ENCODE results near the gene STK33.
"Not testable (repeated sequence)": the region's sequence is repeated elsewhere in the genome, so short reads cannot be mapped to it uniquely, and the experiment has no call there.

STK33 gene

DNA sequence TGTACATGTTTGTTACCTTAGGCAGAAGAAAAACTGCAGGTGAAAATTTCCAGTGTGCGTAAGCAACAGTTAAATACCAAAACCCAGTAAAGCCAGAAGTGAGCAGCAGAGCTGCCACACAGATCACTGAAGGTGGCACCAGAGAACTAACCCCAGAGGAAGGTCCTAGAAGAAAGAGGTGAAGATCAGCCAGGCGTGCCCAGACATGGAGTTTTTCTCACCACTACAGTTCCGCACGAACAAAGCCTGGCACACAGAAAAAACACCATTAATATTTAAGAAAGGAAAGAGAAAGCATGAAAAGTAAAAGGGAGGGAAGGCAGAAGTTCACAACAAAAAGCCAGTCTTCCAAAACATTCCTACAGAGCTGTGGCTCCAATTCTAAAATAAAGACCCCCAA is 60.7 kb downstream of the STK33 start:
- DNase-seq: no peak

DNA sequence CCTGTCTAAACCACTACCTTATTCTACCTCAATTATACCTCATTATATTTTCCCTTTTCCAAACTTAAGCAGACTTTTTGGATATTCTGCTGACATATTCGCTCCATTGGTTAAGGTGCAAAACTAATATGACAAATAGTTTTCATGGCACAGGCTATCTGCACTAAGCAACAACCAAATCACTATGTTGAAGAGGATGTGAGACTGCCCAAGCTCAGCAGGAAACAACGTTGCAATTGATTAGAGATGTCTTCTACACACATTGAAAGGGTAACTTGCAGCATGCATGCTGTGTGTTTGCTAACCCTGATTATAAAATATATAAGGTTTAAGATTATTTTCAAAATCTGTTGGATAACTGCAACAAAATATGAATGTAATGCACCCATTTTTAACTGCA is 61.6 kb downstream of the STK33 start:
- no peak for DNase-seq

DNA sequence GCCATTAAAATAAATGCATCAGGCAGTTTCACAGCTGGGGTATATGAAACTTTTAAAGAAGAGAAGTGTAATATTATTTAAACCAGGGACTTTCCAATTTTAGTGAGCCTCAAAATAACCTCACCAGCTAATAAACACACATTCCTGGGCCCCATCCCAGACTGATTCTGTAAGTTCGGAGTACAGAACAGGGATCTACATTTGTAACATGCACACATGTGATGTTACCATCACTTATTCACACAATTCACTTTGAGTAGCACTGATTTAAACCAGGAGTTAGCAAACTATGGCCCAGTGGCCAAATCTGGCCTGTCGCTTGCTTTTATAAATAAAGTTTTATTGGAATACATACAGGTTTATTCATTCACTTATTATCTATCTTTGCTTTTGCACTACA is 62.0 kb downstream of the STK33 start:
- DNase-seq: no peak

DNA sequence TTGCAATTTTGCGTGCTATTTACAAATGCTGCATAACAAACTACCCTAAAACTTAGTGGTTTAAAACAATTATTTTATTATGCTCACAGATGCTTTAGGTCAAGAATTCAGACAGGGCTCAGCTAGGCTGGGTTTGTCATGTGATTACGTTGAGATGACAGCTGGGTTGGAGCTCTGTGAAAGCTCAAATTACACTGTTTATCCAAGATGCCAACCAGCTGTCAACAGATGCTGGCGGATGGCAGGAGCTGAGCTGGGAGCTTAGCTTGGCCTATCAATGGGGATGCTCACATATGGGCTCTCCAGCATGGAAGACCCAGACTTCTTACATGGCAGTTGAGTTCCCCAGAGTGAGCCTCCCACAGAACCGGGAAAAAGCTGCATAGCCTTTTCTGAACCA is 62.7 kb downstream of the STK33 start:
- DNase-seq: no peak

DNA sequence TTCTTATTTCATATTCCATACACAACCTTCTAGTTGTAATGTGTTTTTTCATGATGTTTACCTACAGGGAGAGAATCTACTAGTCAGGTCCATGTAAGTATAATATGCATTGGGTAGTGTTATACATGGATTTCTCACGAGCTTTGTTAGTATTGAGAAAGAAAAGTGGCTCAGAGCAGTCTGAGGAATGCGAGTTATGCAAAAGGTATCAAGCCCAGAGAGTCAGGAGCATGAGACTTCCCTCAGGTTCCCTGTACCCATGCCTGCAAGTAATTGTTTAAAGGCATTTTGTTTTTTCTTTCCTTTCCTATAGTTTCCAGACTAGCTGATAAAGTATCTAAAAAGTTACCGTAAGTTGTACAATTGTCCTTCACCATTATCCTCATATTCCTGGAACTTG is 66.1 kb downstream of the STK33 start:
- no peak for DNase-seq

DNA sequence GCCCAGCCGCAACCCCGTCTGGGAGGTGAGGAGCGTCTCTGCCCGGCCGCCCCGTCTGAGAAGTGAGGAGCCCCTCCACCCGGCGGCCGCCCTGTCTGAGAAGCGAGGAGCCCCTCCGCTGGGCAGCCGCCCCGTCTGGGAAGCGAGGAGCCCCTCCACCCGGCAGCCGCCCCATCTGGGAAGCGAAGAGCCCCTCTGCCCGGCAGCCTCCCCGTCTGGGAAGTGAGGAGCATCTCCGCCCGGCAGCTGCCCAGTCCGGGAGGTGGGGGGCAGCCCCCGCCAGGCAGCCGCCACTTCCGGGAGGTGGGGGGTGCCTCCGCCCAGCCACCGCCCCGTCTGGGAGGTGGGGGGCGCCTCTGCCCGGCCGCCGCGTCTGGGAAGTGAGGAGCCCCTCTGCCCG is 70.6 kb downstream of the STK33 start:
- DNase-seq: no peak

DNA sequence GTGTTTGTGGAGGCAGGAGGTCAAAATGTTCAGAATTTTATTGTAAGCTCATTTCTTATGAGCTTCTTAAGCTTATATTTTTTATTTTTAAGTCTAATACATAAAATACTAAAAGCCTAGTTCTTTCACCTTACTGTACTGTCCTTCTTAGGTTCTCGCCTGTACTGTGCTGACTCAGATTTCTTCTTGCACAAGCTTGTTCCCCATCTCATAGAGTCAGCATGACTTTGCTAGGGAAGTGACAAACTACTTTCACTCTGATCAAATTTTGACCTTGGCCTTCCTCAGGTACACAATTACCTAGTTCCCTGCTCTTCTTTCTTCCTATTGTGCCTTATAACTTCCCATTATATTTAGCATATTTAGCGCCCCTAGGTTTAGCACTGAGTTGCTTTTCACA is 81.5 kb downstream of the STK33 start:
- no peak for DNase-seq

DNA sequence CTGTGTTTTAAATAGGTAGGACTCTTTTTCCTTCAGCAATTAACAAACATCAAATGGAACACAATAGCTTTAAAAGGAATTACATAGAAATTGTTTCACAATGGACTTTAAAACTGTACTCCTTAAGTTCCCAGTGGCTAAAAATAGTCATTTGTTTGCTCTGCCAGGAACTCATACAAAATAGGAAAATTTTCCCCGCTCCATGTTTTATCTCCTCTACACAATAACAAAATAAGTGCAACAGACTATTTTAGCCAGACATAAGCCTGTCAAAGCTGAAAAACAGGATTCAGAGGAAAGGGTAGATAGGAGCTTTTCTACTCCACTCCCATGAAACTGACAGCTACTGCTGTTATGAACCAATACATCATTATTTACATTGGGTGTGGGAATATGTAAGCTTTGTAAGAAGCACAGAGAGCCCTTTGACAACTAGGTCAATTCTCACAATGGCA is 90.1 kb downstream of the STK33 start:
- DNase-seq: no peak

DNA sequence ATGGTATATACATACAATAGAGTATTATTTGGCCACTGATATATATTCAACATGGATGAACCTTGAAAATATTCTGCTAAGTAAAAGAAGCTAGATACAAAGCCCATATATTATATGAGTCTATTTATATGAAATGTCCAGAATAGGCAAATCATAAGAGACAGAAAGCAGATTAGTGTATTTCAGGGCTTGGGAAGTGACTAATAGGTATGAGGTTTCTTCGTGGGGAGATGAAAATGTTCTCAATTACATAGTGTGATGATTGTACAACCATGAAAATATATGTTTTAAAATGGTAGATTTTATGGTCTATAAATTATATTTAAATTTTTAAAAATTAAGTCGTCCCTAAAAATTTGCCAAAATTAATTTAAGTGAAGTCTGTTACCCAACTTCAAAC is 92.2 kb downstream of the STK33 start:
- no peak for DNase-seq

DNA sequence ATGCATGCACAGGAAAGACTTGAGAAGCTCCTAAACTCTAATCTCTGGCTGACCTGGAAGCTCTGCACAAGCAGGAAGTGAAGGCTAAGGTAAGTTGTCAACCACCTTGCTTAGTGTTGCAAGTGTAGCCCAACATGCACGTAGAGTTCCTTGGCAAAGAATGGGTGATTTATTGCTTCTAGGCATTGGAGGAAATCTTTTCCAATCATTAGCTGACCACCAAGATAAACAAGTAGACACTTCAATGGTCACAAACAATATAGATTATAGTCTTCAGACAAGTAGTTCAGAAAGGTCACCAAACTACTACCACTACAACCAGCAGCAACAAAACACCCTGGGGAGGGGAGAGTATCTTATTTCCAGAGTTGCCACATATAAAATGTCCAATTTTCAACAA is 105.6 kb downstream of the STK33 start:
- no peak for DNase-seq

DNA sequence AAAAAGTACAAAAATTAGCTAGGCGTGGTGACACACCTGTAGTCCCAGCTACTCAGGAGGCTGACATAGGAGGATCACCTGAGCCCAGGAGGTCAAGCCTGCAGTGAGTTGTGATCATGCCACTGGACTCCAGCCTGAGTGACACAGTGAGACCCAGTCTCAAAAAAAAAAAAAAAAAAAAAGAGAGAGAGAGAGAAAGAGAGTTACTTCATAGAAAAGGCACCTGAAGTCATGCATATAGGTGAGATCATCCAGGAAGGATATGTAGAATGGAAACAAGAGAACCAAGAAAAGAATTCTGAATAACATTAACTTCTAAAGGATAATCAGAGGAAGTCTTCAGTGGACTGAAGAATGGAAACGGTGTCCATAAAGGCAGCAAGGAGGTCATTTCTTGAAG is 106.8 kb downstream of the STK33 start:
- no peak for DNase-seq

DNA sequence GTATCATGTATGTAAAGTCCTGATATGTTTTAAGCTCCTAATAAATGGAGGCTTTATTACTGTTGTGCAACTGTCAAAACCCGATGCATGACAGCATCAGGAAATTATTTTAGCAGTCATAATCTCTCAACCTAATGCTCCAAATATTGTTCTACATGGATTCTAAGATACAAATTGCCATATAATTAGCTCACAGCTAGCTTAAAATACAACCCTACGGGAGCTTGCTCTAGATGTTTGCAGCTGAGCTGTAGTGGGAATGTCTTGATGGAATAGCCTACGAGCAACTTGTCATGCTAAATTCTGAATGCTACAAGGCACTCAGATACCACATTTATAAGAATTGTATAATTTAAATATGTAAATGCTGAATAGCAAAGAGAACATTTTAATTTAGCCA is 109.8 kb downstream of the STK33 start:
- DNase-seq: no peak

DNA sequence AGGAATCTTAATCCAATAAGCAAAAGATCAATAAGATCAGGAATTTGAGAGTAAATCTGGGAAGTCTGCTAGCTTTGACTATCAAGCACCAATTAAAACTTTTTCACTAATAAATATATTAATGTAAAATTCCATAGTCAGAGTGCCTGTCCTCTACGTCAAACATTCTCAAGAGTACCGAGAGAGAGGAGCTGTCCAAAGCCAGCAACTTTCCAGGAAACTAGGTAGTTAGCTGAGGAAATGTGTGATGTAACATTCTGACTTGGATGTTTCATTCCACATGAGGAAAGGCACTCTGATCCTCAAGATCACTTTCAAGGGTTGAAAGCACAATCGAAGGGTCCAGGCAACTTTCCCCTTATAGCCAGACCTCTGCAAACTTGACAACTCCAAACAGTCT is 113.2 kb downstream of the STK33 start:
- no peak for DNase-seq

DNA sequence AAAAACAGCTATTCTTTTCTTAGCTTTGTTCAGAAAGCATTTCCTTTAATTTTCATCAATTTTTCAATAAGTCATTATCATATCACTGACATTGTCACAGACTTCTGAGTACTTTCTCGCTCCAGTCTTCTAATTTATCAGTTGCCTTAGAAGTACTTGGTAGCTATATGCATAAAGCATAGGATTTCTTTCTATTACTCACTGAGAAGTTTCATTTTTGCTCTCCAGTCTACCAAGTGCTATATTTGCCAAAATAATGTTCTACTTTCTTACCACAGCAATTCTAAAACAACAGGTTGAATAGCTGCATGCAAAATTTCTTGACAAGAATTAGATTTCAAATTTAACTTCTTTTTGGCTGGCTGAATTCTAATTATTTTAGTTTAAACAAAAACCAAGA is 116.3 kb downstream of the STK33 start:
- no peak for DNase-seq

DNA sequence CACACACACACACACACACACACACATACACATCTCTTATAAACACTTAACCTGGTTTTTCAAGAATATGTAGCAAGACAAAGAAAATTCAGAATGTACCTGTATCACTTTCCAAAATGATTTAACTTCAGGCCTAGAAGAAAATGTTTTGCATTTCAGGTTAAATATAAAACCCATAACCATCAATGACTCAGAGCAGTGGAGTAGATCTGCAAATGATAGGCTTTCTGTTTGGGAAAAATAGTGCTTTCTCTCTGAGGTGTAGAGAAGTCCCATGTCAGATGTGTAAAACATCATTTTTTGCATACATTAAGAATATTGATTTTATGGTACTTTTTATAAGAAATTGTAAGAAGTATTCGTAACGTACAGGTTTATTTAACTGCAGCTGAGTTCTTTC is 116.9 kb downstream of the STK33 start:
- DNase-seq: no peak

DNA sequence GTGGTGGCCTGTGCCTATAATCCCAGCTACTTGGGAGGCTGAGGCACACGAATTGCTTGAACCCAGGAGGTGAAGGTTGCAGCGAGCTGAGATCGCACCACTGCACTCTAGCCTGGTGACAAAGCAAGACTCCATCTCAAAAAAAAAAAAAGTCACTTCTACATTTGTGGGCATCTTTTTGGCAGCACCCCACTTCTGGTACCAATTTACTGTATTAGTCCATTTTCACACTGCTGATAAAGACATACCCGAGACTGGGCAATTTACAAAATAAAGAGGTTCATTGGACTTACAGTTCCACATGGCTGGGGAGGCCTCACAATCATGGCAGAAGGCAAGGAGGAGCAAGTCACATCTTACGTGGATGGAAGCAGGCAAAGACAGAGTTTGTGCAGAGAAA is 126.2 kb downstream of the STK33 start:
- DNase-seq: not testable (repeated sequence)

DNA sequence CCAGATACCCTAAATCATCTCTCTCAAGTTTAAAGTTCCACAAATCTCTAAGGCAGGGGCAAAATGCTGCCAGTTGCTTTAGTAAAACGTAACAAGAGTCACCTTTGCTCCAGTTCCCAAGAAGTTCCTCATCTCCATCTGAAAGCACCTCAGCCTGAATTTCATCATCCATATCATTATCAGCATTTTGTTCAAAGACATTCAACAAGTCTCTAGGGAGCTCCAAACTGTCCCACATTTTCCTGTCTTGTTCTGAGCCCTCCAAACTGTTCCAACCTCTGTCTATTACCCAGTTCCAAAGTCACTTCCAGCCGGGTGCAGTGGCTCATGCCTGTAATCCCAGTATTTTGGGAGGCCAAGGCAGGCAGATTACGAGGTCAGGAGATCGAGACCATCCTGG is 126.7 kb downstream of the STK33 start:
- DNase-seq: not testable (repeated sequence)

DNA sequence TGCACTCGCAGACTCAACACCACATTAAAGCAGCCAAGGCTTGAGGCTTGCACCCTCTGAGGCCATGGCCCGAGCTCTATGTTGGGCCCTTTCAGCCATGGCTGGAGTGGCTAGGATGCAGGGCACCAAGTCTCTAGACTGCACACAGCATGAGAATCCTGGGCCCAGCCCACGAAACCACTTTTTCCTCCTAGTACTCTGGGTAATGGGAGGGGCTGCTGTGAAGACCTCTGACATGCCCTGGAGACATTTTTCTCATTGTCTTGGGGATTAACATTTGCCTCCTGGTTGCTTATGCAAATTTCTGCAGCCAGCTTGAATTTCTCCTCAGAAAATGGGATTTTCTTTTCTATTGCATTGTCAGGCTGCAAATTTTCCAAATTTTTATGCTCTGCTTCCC is 127.1 kb downstream of the STK33 start:
- not testable (repeated sequence) for DNase-seq

DNA sequence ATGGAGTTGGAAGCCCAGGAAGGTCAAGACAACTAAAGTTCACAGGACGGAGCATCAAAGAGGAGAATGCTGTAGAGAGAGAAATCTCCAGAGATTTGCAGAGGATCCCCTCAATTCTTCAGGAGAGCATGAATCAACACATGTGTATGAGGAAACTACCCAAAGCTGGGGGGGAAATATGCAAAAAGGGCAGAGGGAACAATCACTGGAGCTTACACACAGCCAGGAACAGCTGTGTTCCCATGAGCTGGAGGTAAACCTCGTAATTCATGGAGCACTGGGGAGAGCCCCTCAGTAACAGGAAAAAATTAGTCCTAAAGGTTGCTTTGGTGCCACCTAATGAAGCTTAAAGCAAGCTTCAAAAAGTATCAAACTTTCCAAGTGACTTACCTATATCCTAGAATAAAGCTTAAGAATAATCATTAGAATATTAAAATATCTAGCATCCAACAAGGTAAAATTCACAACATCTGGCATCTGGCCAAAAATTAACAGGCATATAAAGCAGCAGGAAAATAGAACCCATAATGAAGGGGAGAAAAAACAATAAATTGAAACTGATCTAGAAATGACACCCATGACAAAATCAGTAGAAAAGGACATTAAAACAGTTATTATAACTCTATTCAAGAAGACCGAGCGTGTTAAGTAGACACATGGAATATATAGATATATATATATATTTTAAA is 134.2 kb downstream of the STK33 start:
- DNase-seq: no peak

DNA sequence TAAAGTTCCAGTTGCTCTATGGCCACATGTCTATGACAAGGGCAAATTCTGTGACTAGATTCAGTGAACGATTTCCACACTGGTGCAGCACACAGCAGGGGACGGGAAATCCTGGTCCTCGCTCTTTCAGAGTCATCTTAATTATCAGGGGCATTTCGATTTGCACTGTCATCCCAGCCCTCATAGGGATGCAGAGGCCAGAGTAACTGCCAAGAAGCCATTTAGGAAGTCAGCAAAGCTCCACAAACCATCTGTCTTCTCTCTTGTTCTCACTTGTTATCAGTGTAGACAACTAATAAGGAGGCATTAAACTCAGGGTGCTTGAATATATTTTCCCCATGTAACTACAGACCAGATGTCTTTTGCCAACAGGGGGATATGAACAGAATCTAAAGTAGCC is 151.7 kb downstream of the STK33 start:
- no peak for DNase-seq

DNA sequence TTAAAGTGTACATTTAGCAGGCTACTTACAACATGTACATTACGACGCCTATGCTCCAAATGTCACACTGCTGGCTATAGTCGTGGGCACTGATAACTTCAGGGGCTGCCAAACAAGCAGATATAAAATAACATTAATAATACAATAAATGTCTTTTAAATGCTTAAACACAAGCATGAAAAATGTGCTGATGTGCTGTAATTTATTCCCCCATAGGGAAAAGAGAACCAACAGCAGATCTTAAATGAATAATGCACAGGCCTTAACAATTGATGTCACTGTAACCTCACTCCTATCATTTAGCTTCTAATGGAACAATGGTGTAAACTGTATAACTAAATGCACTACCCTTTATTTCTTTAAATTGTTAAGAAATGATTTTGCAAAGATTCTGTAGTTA is 153.4 kb downstream of the STK33 start:
- no peak for DNase-seq

DNA sequence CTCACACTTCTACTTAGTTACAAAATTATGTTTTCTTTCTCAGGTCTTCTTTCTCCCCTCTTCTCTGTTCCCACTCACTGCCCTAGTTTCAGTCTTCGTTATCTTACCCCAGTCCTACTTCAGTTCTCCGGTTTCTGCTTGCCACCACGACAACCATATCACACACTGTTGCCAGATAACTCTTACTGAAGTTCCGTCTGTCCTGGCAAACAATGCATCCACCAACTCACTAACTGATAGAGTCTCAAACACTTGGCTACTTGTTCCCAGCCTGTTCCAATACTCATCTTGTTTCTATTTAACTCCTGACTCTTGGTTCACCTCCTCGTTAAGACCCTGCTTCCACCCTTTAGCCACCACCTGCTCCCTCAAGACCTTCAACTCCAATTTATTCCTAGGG is 164.5 kb downstream of the STK33 start:
- no peak for DNase-seq

DNA sequence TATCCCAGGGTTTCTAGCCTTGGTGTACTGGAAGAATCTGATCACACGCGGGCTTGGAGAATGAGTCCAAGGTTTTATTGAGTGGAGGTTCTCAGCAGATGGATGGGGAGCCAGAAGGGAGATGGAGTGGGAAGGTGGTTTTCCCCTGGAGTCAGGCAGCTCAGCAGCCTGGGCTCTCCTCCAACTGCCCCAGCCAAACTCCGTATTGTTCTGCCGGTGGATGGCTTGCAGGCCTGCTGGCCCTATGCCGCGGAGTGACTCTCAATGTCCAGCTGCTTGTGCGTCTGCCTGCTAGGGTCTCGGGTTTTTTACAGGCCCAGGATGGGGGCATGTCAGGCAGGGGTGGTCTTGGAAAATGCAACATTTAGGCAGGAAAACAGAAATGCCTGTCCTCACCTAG is 168.0 kb downstream of the STK33 start:
- DNase-seq: no peak

DNA sequence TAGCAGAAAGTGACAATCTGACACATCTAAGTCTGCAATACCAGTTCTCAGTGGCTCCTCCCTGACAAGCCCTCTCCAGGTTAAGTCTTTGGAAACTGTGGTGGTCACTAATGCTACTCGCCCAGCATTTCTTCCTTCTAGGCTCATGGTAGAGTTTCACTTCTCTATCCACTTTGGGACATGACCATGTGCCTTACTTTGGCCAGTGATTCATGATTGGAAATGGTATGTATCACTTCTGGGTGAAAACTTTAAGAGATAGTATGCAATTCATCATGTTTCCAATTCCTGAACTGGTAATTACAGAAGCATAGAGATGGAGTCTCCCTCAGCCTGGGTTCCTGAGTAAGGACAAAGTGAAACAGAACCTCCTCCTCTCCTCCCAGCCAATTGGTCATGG is 178.8 kb downstream of the STK33 start:
- no peak for DNase-seq

DNA sequence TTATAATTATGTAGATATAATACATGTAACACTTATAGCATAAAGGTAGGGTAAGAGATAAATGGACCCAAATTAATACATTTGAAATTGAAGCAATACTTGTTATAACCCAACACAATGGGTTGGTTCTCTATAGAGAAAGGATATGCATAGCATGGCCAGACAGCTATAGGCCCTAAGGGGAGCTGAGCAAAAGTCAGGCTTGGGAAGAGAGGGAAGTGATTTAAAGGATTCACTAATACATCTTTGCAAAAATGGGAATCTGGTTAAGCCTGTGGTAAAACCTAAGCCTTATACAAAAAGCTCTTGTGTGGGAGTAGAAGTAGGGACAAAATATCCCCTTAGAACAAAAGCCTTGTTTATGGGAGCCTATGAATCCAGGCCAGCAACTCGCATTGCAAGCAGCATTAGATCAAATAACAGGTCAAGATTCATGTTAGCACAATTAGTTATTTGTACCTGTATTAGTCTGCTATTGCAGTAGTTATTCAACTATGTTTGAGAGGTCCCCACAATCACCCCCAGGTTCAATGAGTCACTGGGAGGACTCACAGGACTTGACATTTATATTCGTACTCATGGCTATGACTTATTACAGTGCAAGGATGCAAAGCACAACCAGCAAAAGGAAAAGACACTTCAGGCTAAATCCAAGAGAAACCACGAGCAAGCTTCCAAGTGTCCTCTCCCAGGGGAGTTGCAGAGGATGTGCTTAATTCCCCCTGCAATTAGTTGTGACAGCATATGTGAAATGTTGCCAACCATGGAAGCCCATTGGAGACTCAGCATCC is 185.7 kb downstream of the STK33 start:
- DNase-seq: peak; percentile 8
